A673 (cell line): ENCODE data around the gene SYNE1.

Experiments used
- CTCF ChIP-seq: fragments of 300-800, 200-600 bp; sonication (generic); conservative IDR thresholded peaks from 2 replicates; pipeline ENCODE4 v1.5.1; 2017; ENCODE audit warnings: low read depth, mild to moderate bottlenecking, antibody characterized with exemption, low read length, moderate library complexity, mixed read lengths
- EZH2 ChIP-seq: fragments of 200-600 bp; sonication (generic); IDR thresholded peaks from 2 replicates; pipeline ENCODE4 v1.6.1; 2017; ENCODE audit warnings: borderline replicate concordance, low read depth, mild to moderate bottlenecking, mixed read lengths, antibody characterized with exemption, low read length; ENCODE audit not compliant: poor library complexity, severe bottlenecking

GRCh38 chr6:152155792-152156191, 481.4 kb downstream of the SYNE1 start:
- TF ChIP-seq CTCF: no peak
- no peak for TF ChIP-seq EZH2
